ENCODE measurements around the gene FOS. TPM values are rescaled to one million over a fixed set of nuclear protein-coding genes. Genes with fewer than 3 reads are reported as not detected.

The FOS gene
- polyA plus RNA-seq, 1 experiment: 84.1 TPM

DNA sequence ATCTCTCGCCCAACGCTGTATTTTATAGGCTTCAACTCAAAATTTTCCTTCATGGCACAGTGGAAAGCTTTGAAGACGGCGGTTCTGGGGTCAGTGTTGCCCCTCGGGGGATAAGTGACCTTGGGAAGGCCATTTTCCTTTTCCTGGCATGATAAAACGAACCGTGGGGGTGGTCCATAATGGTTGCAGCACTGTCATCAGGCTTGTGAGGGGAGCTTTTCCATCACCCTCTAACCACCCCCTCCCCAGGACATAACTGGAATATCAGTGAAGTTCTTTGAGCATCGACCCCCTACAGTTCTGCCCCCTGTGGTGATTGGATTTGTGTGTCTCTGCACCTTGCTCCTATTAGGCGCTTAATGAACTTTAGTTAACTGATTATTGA lies 16.0 kb downstream of the FOS start:
- Histone ChIP-seq H3K4me3 (ENCODE audit: low read depth, low read length) (peak overlapping the region; percentile 71), H3K27me3 (ENCODE audit: control insufficient read depth, insufficient read depth, low read length) (peaks cover 2% of the 10 kb centered on the region), H3K36me3 (ENCODE audit: control insufficient read depth, insufficient read depth, low read length) (no peaks in the 10 kb centered on the region)
- TF ChIP-seq, protein P1, sequence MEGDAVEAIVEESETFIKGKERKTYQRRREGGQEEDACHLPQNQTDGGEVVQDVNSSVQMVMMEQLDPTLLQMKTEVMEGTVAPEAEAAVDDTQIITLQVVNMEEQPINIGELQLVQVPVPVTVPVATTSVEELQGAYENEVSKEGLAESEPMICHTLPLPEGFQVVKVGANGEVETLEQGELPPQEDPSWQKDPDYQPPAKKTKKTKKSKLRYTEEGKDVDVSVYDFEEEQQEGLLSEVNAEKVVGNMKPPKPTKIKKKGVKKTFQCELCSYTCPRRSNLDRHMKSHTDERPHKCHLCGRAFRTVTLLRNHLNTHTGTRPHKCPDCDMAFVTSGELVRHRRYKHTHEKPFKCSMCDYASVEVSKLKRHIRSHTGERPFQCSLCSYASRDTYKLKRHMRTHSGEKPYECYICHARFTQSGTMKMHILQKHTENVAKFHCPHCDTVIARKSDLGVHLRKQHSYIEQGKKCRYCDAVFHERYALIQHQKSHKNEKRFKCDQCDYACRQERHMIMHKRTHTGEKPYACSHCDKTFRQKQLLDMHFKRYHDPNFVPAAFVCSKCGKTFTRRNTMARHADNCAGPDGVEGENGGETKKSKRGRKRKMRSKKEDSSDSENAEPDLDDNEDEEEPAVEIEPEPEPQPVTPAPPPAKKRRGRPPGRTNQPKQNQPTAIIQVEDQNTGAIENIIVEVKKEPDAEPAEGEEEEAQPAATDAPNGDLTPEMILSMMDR (IDR thresholded peaks at IDR 0.05; ENCODE audit: insufficient read depth, low read depth, low read length): peak; percentile 15; the same call in 1 of the 2 replicates
- no peak for DNase-seq (ENCODE audit: low read depth)
- POLR2A ChIA-PET: no interaction called here
- CTCF ChIA-PET: interaction anchor here (0.9 to 5.9 kb wide), 15 partner anchors 10 to 202 kb away, joined by 3 to 53 read pairs (median 7); no protein-coding TSS in a partner anchor

DNA sequence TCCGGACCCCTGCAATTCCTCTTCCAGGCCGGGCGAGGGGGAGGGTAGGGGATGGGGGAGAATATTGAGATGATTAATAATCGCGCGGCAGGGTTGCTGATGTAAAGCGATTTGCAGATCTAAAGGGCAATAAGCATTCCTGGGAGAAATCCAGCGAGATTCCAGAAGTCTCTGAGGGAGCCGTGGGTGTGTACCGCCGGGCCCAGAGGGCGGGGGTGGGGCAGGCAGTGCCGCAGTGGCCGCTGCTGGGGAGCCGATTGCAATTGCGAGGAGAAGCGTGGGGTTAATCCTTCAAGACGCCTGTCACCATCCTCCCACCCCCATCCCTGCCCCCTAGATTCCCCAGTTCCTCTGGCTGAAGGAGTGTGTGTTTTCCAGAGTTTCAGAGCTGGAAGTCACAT lies 16.4 kb downstream of the FOS start:
- TF ChIP-seq, protein P1 (IDR thresholded peaks at IDR 0.05; ENCODE audit: insufficient read depth, low read depth, low read length): no peak
- Histone ChIP-seq H3K4me3 (ENCODE audit: low read depth, low read length) (peak overlapping the region; percentile 71), H3K27me3 (ENCODE audit: control insufficient read depth, insufficient read depth, low read length) (peaks cover 2% of the 10 kb centered on the region), H3K36me3 (ENCODE audit: control insufficient read depth, insufficient read depth, low read length) (no peaks in the 10 kb centered on the region)
- DNase-seq (ENCODE audit: low read depth): no peak
- CTCF ChIA-PET: interaction anchor here (0.7 to 5.9 kb wide), 22 partner anchors 10 to 390 kb away, joined by 3 to 60 read pairs (median 6); partner anchors contain the start of gene NEK9
- POLR2A ChIA-PET: interaction anchor here (0.6 kb wide), 1 partner anchor 460 kb away, joined by 13 read pairs; no protein-coding TSS in a partner anchor

GRCh38 chr14:75295491-75296345 lies 17.1 kb downstream of the FOS start:
- POLR2A ChIA-PET: interaction anchor here (0.6 kb wide), 1 partner anchor 460 kb away, joined by 13 read pairs; no protein-coding TSS in a partner anchor
- H3K4me3 ChIP-seq (ENCODE audit: low read depth, low read length): peak overlapping the region; percentile 71
- no peak for DNase-seq (ENCODE audit: low read depth)
- H3K36me3 ChIP-seq (ENCODE audit: control insufficient read depth, insufficient read depth, low read length): no peaks in the 10 kb centered on the region
- TF ChIP-seq, protein P1 (IDR thresholded peaks at IDR 0.05; ENCODE audit: insufficient read depth, low read depth, low read length): peak; percentile 98
- no peaks in the 10 kb centered on the region for H3K27me3 ChIP-seq (ENCODE audit: control insufficient read depth, insufficient read depth, low read length)
- CTCF ChIA-PET: interaction anchor here (0.7 to 5.9 kb wide), 24 partner anchors 9 to 391 kb away, joined by 3 to 60 read pairs (median 4); partner anchors contain the start of gene NEK9

- CTCF ChIA-PET: interaction anchor here (0.7 to 5.9 kb wide), 14 partner anchors 11 to 209 kb away, joined by 3 to 60 read pairs (median 4); no protein-coding TSS in a partner anchor
- H3K27me3 ChIP-seq (ENCODE audit: control insufficient read depth, insufficient read depth, low read length): no peaks in the 10 kb centered on the region
- H3K36me3 ChIP-seq (ENCODE audit: control insufficient read depth, insufficient read depth, low read length): no peaks in the 10 kb centered on the region
- POLR2A ChIA-PET: interaction anchor here (0.6 kb wide), 1 partner anchor 171 kb away, joined by 6 read pairs; no protein-coding TSS in a partner anchor
- TF ChIP-seq, protein P1 (IDR thresholded peaks at IDR 0.05; ENCODE audit: insufficient read depth, low read depth, low read length): no peak
- DNase-seq (ENCODE audit: low read depth): no peak
- H3K4me3 ChIP-seq (ENCODE audit: low read depth, low read length): no peak overlapping the region
Observed at GRCh38 chr14:75297411-75298040, 18.9 kb downstream of the FOS start.
